GM19239 (cell line): ENCODE data around the gene ZNF773.

Experiments
- DNase-seq: peaks from one replicate; pipeline ENCODE4 v3.0.0; 2011; ENCODE audit warnings: low spot score; ENCODE audit not compliant: insufficient read length
- FAIRE-seq: peaks from 2 replicates; lab custom pipeline; 2011; peaks lifted over from hg19 to GRCh38; lab: Jason Lieb, UNC

Gene ZNF773

DNA sequence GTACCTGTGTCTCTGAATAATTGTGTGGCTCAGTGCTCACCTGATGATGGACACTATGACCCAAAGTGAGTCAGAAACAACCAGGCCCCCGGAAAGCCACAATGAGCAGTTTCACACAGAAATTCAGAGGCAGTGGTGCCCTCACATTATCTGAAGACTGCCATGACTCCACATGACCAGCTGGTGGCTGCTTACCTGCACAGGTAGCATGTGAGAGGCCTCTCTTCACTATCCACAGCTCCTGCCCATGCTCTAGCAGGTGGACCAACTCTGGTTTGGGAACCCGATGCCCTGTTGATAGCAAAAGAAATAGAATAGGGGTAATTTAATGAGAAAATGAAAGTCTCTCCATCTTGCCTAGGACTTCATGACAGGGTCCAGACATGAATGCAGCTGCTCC lies 52.7 kb downstream of the ZNF773 start:
- no peak for DNase-seq
- no peak for FAIRE-seq

DNA sequence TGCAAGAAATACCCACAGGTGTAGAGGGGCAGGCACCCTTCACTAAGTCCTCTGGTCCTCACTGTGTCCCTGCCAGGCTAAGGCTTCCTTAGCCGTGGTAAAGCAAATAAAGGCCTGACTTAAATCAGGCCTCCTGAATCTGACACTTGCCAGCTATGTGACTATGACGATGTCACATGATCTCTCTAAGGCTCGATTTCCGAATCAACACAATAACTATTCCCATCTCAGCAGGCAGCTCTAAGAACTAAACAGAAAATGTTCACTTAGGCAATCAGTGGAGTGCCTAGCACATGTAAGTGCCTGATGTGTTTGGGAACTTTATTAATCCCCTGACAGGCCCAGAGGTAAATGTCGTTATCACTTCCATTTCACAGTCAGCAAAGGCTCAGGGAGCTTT lies 57.9 kb downstream of the ZNF773 start:
- DNase-seq, result no peak
- FAIRE-seq, result no peak
